ENCODE measurements around the gene PTPRA.

DNA sequence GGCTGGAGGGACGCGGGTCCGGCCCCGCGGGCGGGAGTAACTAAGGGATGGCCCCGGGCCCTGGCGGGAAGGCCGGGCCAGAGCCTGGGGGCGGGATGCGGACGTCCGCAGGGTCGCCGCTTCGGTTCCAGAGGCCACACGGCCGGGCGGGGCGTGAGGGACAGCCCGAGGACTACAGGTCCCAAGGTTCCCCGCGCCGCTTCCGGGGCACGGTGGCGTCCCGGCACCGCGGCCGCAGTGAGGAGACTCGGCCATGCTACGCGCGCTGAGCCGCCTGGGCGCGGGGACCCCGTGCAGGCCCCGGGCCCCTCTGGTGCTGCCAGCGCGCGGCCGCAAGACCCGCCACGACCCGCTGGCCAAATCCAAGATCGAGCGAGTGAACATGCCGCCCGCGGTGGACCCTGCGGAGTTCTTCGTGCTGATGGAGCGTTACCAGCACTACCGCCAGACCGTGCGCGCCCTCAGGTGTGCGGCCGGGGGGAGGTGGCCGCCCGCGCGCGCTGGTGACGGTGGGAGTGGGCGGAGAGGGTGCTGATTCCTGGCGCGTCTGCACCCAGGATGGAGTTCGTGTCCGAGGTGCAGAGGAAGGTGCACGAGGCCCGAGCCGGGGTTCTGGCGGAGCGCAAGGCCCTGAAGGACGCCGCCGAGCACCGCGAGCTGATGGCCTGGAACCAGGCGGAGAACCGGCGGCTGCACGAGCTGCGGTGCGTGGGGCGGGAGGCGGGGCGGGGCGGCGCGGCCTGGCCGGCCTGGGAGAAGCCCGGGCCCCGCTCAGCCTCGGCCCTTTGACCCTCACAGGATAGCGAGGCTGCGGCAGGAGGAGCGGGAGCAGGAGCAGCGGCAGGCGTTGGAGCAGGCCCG lies 172.8 kb downstream of the PTPRA start, which contains the start of gene MRPS26:
- TF ChIP-seq GTF2E2 (tag; IDR thresholded peaks at IDR 0.05) (no peak), EZH2 (IDR thresholded peaks at IDR 0.05; ENCODE audit: borderline replicate concordance, low read depth, low read length) (no peak), CREM (IDR thresholded peaks at IDR 0.05; ENCODE audit: low read depth) (peak; percentile 67), TEAD4 (IDR thresholded peaks at IDR 0.05; ENCODE audit: low read length) (no peak), TEAD4 (CRISPR knock-in tag; IDR thresholded peaks at IDR 0.05; ENCODE audit: borderline replicate concordance) (no peak), KDM1A (IDR thresholded peaks at IDR 0.05) (no peak)
- TF ChIP-seq, protein P1, sequence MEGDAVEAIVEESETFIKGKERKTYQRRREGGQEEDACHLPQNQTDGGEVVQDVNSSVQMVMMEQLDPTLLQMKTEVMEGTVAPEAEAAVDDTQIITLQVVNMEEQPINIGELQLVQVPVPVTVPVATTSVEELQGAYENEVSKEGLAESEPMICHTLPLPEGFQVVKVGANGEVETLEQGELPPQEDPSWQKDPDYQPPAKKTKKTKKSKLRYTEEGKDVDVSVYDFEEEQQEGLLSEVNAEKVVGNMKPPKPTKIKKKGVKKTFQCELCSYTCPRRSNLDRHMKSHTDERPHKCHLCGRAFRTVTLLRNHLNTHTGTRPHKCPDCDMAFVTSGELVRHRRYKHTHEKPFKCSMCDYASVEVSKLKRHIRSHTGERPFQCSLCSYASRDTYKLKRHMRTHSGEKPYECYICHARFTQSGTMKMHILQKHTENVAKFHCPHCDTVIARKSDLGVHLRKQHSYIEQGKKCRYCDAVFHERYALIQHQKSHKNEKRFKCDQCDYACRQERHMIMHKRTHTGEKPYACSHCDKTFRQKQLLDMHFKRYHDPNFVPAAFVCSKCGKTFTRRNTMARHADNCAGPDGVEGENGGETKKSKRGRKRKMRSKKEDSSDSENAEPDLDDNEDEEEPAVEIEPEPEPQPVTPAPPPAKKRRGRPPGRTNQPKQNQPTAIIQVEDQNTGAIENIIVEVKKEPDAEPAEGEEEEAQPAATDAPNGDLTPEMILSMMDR (IDR thresholded peaks at IDR 0.05 in 2 of 3, conservative IDR thresholded peaks at IDR 0.05 in 1 of 3; ENCODE audit: insufficient read depth in 2 of 3, low read depth in 1 of 3, low read length in 3 of 3), result 0 out of 6 replicates have a peak, but pooled peaks of 1 of the 3 experiments have one; percentile 1
- TF ChIP-seq, protein P2, sequence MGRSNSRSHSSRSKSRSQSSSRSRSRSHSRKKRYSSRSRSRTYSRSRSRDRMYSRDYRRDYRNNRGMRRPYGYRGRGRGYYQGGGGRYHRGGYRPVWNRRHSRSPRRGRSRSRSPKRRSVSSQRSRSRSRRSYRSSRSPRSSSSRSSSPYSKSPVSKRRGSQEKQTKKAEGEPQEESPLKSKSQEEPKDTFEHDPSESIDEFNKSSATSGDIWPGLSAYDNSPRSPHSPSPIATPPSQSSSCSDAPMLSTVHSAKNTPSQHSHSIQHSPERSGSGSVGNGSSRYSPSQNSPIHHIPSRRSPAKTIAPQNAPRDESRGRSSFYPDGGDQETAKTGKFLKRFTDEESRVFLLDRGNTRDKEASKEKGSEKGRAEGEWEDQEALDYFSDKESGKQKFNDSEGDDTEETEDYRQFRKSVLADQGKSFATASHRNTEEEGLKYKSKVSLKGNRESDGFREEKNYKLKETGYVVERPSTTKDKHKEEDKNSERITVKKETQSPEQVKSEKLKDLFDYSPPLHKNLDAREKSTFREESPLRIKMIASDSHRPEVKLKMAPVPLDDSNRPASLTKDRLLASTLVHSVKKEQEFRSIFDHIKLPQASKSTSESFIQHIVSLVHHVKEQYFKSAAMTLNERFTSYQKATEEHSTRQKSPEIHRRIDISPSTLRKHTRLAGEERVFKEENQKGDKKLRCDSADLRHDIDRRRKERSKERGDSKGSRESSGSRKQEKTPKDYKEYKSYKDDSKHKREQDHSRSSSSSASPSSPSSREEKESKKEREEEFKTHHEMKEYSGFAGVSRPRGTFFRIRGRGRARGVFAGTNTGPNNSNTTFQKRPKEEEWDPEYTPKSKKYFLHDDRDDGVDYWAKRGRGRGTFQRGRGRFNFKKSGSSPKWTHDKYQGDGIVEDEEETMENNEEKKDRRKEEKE (IDR thresholded peaks at IDR 0.05; ENCODE audit: borderline replicate concordance in 1 of 2, control insufficient read depth in 1 of 2, low read depth in 2 of 2, low read length in 1 of 2), result no peak
- TF ChIP-seq, protein P3, sequence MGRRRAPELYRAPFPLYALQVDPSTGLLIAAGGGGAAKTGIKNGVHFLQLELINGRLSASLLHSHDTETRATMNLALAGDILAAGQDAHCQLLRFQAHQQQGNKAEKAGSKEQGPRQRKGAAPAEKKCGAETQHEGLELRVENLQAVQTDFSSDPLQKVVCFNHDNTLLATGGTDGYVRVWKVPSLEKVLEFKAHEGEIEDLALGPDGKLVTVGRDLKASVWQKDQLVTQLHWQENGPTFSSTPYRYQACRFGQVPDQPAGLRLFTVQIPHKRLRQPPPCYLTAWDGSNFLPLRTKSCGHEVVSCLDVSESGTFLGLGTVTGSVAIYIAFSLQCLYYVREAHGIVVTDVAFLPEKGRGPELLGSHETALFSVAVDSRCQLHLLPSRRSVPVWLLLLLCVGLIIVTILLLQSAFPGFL (CRISPR knock-in tag; IDR thresholded peaks at IDR 0.05), result no peak
- TF ChIP-seq, protein P4, sequence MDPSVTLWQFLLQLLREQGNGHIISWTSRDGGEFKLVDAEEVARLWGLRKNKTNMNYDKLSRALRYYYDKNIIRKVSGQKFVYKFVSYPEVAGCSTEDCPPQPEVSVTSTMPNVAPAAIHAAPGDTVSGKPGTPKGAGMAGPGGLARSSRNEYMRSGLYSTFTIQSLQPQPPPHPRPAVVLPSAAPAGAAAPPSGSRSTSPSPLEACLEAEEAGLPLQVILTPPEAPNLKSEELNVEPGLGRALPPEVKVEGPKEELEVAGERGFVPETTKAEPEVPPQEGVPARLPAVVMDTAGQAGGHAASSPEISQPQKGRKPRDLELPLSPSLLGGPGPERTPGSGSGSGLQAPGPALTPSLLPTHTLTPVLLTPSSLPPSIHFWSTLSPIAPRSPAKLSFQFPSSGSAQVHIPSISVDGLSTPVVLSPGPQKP (CRISPR knock-in tag; IDR thresholded peaks at IDR 0.05), result 0 out of 2 replicates have a peak, but pooled peaks have one; percentile 59

Measured in K562 (cell line).